Measurements from ENCODE around the gene SMAD4. TPM values are rescaled to one million over a fixed set of nuclear protein-coding genes. Genes with fewer than 3 reads are reported as not detected.

SMAD4 gene
- total and polyA plus RNA-seq, 10 donors, result 8.9 to 139 (median 95.9) TPM

- peaks cover 0 to 100% (median 72%) of the 10 kb centered on the region in 6 donors for H3K36me3 ChIP-seq
- no peaks in the 10 kb centered on the region for H3K9me3 ChIP-seq
- no peaks in the 10 kb centered on the region for H3K4me1 ChIP-seq
- no peak for TF ChIP-seq POLR2AphosphoS5 (IDR thresholded peaks at IDR 0.05)
- TF ChIP-seq, protein P1, sequence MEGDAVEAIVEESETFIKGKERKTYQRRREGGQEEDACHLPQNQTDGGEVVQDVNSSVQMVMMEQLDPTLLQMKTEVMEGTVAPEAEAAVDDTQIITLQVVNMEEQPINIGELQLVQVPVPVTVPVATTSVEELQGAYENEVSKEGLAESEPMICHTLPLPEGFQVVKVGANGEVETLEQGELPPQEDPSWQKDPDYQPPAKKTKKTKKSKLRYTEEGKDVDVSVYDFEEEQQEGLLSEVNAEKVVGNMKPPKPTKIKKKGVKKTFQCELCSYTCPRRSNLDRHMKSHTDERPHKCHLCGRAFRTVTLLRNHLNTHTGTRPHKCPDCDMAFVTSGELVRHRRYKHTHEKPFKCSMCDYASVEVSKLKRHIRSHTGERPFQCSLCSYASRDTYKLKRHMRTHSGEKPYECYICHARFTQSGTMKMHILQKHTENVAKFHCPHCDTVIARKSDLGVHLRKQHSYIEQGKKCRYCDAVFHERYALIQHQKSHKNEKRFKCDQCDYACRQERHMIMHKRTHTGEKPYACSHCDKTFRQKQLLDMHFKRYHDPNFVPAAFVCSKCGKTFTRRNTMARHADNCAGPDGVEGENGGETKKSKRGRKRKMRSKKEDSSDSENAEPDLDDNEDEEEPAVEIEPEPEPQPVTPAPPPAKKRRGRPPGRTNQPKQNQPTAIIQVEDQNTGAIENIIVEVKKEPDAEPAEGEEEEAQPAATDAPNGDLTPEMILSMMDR (IDR thresholded peaks at IDR 0.05 in 8 of 11, conservative IDR thresholded peaks at IDR 0.05 in 3 of 11), result no peak
- no peak for TF ChIP-seq POLR2A (IDR thresholded peaks at IDR 0.05)
- intact Hi-C loops (cut with DNase I; ENCODE audit: low total_unique reads), result no loop called here
- 87 to 95% (median 89%) methylated on average over 4 of the region's 4 CpGs for WGBS, 5 donors
- H3K27me3 ChIP-seq (replicated peaks in 1 of 7), result no peaks in the 10 kb centered on the region
- H3K27ac ChIP-seq, result no peak overlapping the region
- H3K4me3 ChIP-seq, result no peak overlapping the region
- no peak for DNase-seq
Observed at GRCh38 chr18:51066273-51066672, 36.3 kb downstream of the SMAD4 start.

GRCh38 chr18:51068105-51068504 lies 38.1 kb downstream of the SMAD4 start:
- DNase-seq, result no peak
- H3K27ac ChIP-seq, result no peak overlapping the region
- no peaks in the 10 kb centered on the region for H3K9me3 ChIP-seq
- no peaks in the 10 kb centered on the region for H3K27me3 ChIP-seq (replicated peaks in 1 of 7)
- H3K4me3 ChIP-seq, result no peak overlapping the region
- peaks cover 0 to 94% (median 67%) of the 10 kb centered on the region in 6 donors for H3K36me3 ChIP-seq
- intact Hi-C loops (cut with DNase I; ENCODE audit: low total_unique reads), result no loop called here
- WGBS, 5 donors, result 91 to 98% (median 95%) methylated on average over 4 of the region's 4 CpGs
- H3K4me1 ChIP-seq, result peaks cover 0 to 5% (median 0%) of the 10 kb centered on the region in 6 donors
- TF ChIP-seq POLR2A (IDR thresholded peaks at IDR 0.05) (no peak), POLR2AphosphoS5 (IDR thresholded peaks at IDR 0.05) (no peak)
- TF ChIP-seq, protein P1 (IDR thresholded peaks at IDR 0.05 in 8 of 11, conservative IDR thresholded peaks at IDR 0.05 in 3 of 11), result no peak

GRCh38 chr18:51069885-51070284 lies 39.9 kb downstream of the SMAD4 start:
- DNase-seq, result no peak
- H3K9me3 ChIP-seq, result no peaks in the 10 kb centered on the region
- no peak overlapping the region for H3K4me3 ChIP-seq
- peaks cover 5 to 21% (median 14%) of the 10 kb centered on the region in 6 donors for H3K4me1 ChIP-seq
- intact Hi-C loops (cut with DNase I; ENCODE audit: low total_unique reads), result no loop called here
- 90 to 94% (median 93%) methylated on average over 1 of the region's 1 CpG for WGBS, 5 donors
- H3K27me3 ChIP-seq (replicated peaks in 1 of 7), result no peaks in the 10 kb centered on the region
- no peak overlapping the region for H3K27ac ChIP-seq
- TF ChIP-seq POLR2AphosphoS5 (IDR thresholded peaks at IDR 0.05) (no peak), POLR2A (IDR thresholded peaks at IDR 0.05) (no peak)
- TF ChIP-seq, protein P1 (IDR thresholded peaks at IDR 0.05 in 8 of 11, conservative IDR thresholded peaks at IDR 0.05 in 3 of 11), result no peak
- peaks cover 0 to 85% (median 58%) of the 10 kb centered on the region in 6 donors for H3K36me3 ChIP-seq

GRCh38 chr18:51070545-51070944 lies 40.5 kb downstream of the SMAD4 start:
- Histone ChIP-seq H3K4me1 (peaks cover 8 to 28% (median 20%) of the 10 kb centered on the region in 6 donors), H3K4me3 (no peak overlapping the region), H3K27ac (no peak overlapping the region), H3K36me3 (peaks cover 0 to 82% (median 53%) of the 10 kb centered on the region in 6 donors), H3K9me3 (no peaks in the 10 kb centered on the region), H3K27me3 (replicated peaks in 1 of 7) (no peaks in the 10 kb centered on the region)
- TF ChIP-seq POLR2AphosphoS5 (IDR thresholded peaks at IDR 0.05), result no peak
- TF ChIP-seq POLR2A (IDR thresholded peaks at IDR 0.05), result no peak
- TF ChIP-seq, protein P1 (IDR thresholded peaks at IDR 0.05 in 8 of 11, conservative IDR thresholded peaks at IDR 0.05 in 3 of 11), result no peak
- WGBS, 5 donors, result 84 to 96% (median 94%) methylated on average over 2 of the region's 2 CpGs
- intact Hi-C loops (cut with DNase I; ENCODE audit: low total_unique reads), result no loop called here
- DNase-seq, result no peak
